ENCODE results near the gene FBXL19. TPM values are rescaled to one million over a fixed set of nuclear protein-coding genes. Genes with fewer than 3 reads are reported as not detected.

The FBXL19 gene
- total RNA-seq, 1 donor from 2014 or later: 24.3 TPM

DNA sequence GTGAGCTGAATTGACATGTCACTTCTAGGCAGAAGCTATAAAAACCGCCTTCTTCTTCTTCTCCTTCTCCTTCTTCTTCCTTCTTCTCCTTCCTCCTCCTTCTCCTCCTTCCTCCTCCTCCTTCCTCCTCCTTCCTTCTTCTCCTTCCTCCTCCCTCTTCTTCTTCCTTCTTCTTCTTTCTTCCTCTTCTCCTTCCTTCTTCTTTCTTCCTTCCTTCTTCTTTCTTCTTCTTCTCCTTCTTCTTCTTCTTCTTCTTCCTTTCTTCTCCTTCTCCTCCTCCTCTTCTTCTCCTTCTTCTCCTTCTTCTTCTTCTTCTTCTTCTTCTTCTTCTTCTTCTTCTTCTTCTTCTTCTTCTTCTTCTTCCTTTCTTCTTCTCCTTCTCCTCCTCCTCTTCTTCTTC, 4.8 kb upstream of the FBXL19 start:
- H3K27ac Mint-ChIP-seq (ENCODE audit: unreplicated experiment): no peak overlapping the region
- TF ChIP-seq CTCF (IDR thresholded peaks at IDR 0.05): no peak
- no peaks in the 10 kb centered on the region for H3K9me3 Mint-ChIP-seq (ENCODE audit: unreplicated experiment)
- no peak overlapping the region for H3K4me3 Mint-ChIP-seq (ENCODE audit: unreplicated experiment)
- H3K36me3 Mint-ChIP-seq (ENCODE audit: unreplicated experiment): no peaks in the 10 kb centered on the region
- DNase-seq (ENCODE audit: extremely low spot score, unreplicated experiment): no peak
- H3K4me1 Mint-ChIP-seq (ENCODE audit: unreplicated experiment): peaks cover 2% of the 10 kb centered on the region
- H3K27me3 Mint-ChIP-seq (ENCODE audit: unreplicated experiment): no peaks in the 10 kb centered on the region

DNA sequence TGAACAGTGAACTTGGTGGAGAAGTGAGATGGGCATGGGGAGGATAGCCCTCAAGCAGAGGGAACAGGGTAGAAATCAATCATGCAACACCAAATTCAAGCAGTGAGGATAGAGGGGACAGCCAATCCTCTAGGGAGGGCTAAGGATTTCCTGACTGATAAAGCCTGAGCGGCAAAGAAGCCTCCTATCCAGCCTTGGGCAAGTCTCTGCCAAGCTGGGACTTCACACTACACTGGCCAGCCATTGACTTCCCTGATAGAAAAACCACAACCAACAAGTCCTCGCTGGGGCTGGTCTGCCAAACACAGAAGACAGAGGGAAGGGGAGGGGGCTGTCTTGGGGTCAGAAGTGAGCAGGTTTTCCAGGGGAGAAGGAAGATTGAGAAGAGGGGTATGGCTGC, 2.5 kb upstream of the FBXL19 start:
- peaks cover 12% of the 10 kb centered on the region for H3K4me1 Mint-ChIP-seq (ENCODE audit: unreplicated experiment)
- peaks cover under 1% of the 10 kb centered on the region for H3K36me3 Mint-ChIP-seq (ENCODE audit: unreplicated experiment)
- peak overlapping the region; percentile 52 for H3K27ac Mint-ChIP-seq (ENCODE audit: unreplicated experiment)
- no peak for TF ChIP-seq CTCF (IDR thresholded peaks at IDR 0.05)
- H3K27me3 Mint-ChIP-seq (ENCODE audit: unreplicated experiment): no peaks in the 10 kb centered on the region
- no peaks in the 10 kb centered on the region for H3K9me3 Mint-ChIP-seq (ENCODE audit: unreplicated experiment)
- DNase-seq (ENCODE audit: extremely low spot score, unreplicated experiment): no peak
- no peak overlapping the region for H3K4me3 Mint-ChIP-seq (ENCODE audit: unreplicated experiment)

DNA sequence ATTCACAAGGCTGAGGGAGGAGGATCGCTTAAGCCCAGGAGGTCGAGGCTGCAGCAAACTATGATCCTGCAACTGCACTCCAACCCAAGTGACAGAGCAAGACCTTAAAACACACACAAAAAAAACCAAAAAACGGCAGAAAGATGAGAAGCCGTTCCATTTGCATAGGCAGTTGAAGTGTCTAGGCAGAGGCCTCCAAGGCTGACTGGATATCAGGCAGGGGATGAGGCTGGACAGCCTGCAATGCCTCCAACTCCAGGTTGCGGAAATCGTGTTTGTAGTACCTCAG, 2.0 kb upstream of the FBXL19 start:
- Mint-ChIP-seq H3K27me3 (ENCODE audit: unreplicated experiment) (no peaks in the 10 kb centered on the region), H3K4me1 (ENCODE audit: unreplicated experiment) (peaks cover 12% of the 10 kb centered on the region), H3K9me3 (ENCODE audit: unreplicated experiment) (no peaks in the 10 kb centered on the region), H3K36me3 (ENCODE audit: unreplicated experiment) (peaks cover 4% of the 10 kb centered on the region), H3K27ac (ENCODE audit: unreplicated experiment) (peak overlapping the region; percentile 100), H3K4me3 (ENCODE audit: unreplicated experiment) (peak overlapping the region; percentile 100)
- no peak for DNase-seq (ENCODE audit: extremely low spot score, unreplicated experiment)
- TF ChIP-seq CTCF (IDR thresholded peaks at IDR 0.05): no peak

DNA sequence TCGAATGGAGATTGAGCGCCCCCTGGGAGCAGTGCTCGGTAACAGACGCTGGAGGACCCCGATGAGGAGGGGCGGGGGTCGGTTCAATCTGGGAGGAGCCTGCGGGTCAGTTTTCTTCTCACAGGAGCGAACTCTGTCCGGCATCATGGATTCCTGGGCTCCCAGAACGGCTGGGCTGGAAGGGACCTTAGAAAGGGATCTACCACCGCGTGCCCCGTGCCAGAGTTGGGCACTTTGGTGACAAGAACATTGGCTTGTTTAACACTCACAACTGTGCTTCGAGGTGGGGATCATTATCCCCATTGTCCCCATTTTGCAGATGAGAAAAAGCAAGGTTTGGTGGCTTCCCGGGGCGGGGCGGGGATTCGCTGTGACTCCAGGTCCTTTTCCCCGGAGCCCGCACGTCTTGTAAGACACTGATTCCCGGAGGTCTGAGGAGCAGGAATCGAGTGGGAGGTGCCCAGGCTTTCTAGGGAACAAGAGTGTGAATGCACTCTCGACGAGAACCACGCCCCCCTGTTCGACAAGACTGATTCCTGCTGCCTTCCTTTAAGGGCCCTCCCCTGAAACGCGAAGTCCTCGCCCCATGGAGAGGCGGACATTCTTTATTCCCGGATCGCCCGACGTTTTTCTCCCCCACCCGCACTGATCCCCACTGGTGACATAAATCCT, 1.5 kb upstream of the FBXL19 start:
- peak; percentile 92 for TF ChIP-seq CTCF (IDR thresholded peaks at IDR 0.05)
- H3K9me3 Mint-ChIP-seq (ENCODE audit: unreplicated experiment): no peaks in the 10 kb centered on the region
- DNase-seq (ENCODE audit: extremely low spot score, unreplicated experiment): peak; percentile 97
- H3K36me3 Mint-ChIP-seq (ENCODE audit: unreplicated experiment): peaks cover 4% of the 10 kb centered on the region
- H3K27me3 Mint-ChIP-seq (ENCODE audit: unreplicated experiment): no peaks in the 10 kb centered on the region
- peak overlapping the region; percentile 100 for H3K27ac Mint-ChIP-seq (ENCODE audit: unreplicated experiment)
- H3K4me1 Mint-ChIP-seq (ENCODE audit: unreplicated experiment): peaks cover 12% of the 10 kb centered on the region
- peak overlapping the region; percentile 100 for H3K4me3 Mint-ChIP-seq (ENCODE audit: unreplicated experiment)

DNA sequence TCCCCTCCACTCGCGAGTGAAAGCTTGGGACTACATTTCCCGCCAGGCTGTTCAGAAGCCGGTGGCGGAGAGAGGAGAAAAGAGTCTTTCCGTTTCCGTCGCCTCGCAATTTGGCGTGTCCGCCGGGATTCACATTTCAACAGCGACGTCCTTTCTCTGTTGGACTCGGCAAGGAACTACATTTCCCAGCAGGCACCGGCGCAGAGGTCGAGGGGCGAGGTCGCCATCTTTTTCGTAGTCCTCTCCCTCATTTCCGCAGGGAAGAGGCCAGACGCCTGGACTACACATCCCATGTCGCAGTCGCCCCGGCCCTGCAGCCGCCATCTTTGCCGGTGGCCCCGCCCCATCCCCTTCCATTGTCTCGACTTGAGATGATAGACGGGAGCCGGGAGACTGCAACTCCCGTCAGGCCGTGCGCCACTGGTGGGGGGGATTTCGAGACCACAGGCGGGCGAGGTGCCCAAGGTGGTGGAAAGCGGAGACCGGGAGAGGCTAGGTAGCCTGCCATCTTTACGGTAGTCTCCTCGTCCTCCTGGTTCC, 882 bp upstream of the FBXL19 start:
- DNase-seq (ENCODE audit: extremely low spot score, unreplicated experiment): peak; percentile 100
- Mint-ChIP-seq H3K36me3 (ENCODE audit: unreplicated experiment) (peaks cover 4% of the 10 kb centered on the region), H3K27ac (ENCODE audit: unreplicated experiment) (peak overlapping the region; percentile 100), H3K4me3 (ENCODE audit: unreplicated experiment) (peak overlapping the region; percentile 100), H3K4me1 (ENCODE audit: unreplicated experiment) (peaks cover 12% of the 10 kb centered on the region), H3K9me3 (ENCODE audit: unreplicated experiment) (no peaks in the 10 kb centered on the region), H3K27me3 (ENCODE audit: unreplicated experiment) (no peaks in the 10 kb centered on the region)
- TF ChIP-seq CTCF (IDR thresholded peaks at IDR 0.05): no peak

Data from osteocyte (in vitro differentiated cells).